Measurements from ENCODE around the gene SMC2. TPM values are rescaled to one million over a fixed set of nuclear protein-coding genes. Genes with fewer than 3 reads are reported as not detected.

Gene SMC2
- 13.2 and 19.8 TPM in 2 replicates for total RNA-seq

DNA sequence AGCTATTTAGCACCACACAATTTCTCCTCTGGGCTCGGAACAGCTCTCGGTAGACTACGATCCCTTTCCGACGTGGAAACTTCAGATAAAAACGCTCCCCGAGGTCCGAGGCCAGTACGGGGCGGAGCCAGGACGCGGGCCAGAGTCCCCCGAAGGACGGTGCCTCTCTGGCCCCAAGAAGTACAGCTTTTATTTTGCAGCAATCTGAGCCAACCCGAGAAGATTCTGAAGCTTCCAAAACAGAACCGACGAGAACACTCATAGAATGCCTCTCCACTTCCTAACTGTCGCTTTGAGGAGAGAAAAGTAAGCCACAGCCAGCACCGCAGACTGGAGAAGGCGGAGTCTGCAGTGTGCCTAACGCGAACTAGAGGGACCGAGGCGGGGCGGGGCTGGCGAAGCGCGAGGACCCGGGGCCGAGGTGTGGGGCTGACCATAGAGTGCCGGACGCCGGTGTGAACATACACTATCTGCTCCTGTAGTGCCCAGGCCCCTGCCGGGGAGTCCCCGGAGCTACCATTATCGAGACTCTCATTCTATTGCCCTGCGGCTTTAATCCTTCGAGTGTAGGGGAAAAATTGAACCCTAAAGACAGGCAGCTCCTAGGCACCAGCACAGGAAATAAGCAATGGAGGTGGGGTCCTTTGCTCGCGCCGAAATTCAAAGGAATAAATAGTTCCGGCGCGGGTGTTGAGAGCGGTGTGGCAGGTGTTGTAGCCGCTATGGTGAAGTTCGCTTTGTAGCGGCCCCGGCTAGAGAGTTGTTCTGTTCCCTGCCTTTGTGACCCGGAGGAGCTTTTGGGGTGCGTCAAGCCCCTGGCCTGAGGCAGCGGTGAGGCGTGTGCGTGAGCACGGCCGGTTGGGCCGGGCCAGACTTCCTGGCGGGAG lies at the start of gene SMC2:
SMC2 (plus strand) TSS at position 663 of the 887 bp plus-strand sequence. CDS start 1,076 bp downstream, outside the sequence.

